PC-9 (cell line): ENCODE data around the gene AP2B1.

Experiments
- EZH2 ChIP-seq: fragments of 200-600 bp; sonication (generic); IDR thresholded peaks from 2 replicates; pipeline ENCODE4 v1.8.0; 2017; ENCODE audit warnings: antibody characterized with exemption, low read depth
- TF ChIP-seq, protein P1 (sequence below): fragments of 200-600 bp; sonication (generic); conservative IDR thresholded peaks from 2 replicates; pipeline ENCODE4 v1.6.1; 2017; ENCODE audit warnings: mixed run types, antibody characterized with exemption, mild to moderate bottlenecking, moderate library complexity

DNA sequence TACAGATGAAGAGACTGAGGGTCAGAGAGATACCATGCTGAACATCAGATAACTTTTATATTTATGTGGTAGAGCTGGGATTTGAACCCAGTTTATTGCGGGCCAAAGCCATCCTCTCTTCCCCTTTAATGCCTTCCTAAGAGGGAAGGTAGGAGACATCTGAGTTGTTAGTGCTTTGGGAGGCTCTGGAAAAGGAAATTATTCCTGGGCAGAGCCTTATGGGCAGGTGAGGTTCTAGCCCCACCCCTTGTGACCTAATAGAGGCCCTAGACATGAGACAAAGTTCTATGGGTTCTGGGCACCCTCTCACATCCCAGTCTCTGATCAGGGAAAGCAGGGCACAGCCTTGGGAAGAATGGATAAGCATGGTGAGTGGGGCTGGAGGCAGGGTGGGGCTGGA is 173.5 kb downstream of the AP2B1 start, which contains the start of gene C17orf50:
- no peak for TF ChIP-seq EZH2
- TF ChIP-seq, protein P1, sequence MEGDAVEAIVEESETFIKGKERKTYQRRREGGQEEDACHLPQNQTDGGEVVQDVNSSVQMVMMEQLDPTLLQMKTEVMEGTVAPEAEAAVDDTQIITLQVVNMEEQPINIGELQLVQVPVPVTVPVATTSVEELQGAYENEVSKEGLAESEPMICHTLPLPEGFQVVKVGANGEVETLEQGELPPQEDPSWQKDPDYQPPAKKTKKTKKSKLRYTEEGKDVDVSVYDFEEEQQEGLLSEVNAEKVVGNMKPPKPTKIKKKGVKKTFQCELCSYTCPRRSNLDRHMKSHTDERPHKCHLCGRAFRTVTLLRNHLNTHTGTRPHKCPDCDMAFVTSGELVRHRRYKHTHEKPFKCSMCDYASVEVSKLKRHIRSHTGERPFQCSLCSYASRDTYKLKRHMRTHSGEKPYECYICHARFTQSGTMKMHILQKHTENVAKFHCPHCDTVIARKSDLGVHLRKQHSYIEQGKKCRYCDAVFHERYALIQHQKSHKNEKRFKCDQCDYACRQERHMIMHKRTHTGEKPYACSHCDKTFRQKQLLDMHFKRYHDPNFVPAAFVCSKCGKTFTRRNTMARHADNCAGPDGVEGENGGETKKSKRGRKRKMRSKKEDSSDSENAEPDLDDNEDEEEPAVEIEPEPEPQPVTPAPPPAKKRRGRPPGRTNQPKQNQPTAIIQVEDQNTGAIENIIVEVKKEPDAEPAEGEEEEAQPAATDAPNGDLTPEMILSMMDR, result no peak
